Esophagus (tissue), 2 donors: ENCODE measurements around the gene BCDIN3D. TPM values are rescaled to one million over a fixed set of nuclear protein-coding genes. Genes with fewer than 3 reads are reported as not detected.
"Not testable (repeated sequence)": the region's sequence is repeated elsewhere in the genome, so short reads cannot be mapped to it uniquely, and the experiment has no call there.

Experiments used
- H3K27ac ChIP-seq, 2 donors: one replicate each; pipeline ENCODE4 v1.5.1; 2013; ENCODE audit warnings: low read depth in 2 of 2, mild to moderate bottlenecking in 2 of 2, inconsistent platforms in 1 of 2, low read length in 1 of 2, moderate library complexity in 1 of 2
- H3K27me3 ChIP-seq, 2 donors: one replicate each; pipeline ENCODE4 v1.6.1; 2013; ENCODE audit warnings: low read length in 2 of 2, control low read depth in 1 of 2, mild to moderate bottlenecking in 1 of 2; ENCODE audit not compliant: insufficient read depth in 2 of 2, control insufficient read depth in 1 of 2
- H3K36me3 ChIP-seq, 2 donors: one replicate each; pipeline ENCODE4 v1.6.1; 2013; ENCODE audit warnings: low read length in 1 of 2; ENCODE audit not compliant: control insufficient read depth in 2 of 2, insufficient read depth in 2 of 2
- H3K4me1 ChIP-seq, 2 donors: one replicate each; pipeline ENCODE4 v1.6.1; 2013; ENCODE audit warnings: low read length in 1 of 2; ENCODE audit not compliant: control insufficient read depth in 2 of 2, insufficient read depth in 2 of 2
- H3K4me3 ChIP-seq, 2 donors: one replicate each; pipeline ENCODE4 v1.5.1; 2013; ENCODE audit warnings: low read length in 2 of 2, mild to moderate bottlenecking in 2 of 2, low read depth in 1 of 2, moderate library complexity in 1 of 2
- H3K9me3 ChIP-seq, 2 donors: one replicate each; pipeline ENCODE4 v1.6.1; 2013; ENCODE audit warnings: mild to moderate bottlenecking in 2 of 2, low read depth in 1 of 2, low read length in 1 of 2, moderate library complexity in 1 of 2; ENCODE audit not compliant: control insufficient read depth in 2 of 2, insufficient read depth in 1 of 2
- WGBS, 2 donors: extraction: QIAGEN DNeasy Blood & Tissue Kit; methylation state at CpG; one replicate each; pipeline ENCODE4 v1.1.7; 2013; 5-methylcytosine and 5-hydroxymethylcytosine counted together
- polyA plus RNA-seq, 2 donors: library from polyadenylated mRNA; stranded (reverse); fragments of 200-250 nt; gene quantifications; one replicate each; pipeline ENCODE4 v1.2.3, GENCODE V29; 2013
- donor health status: healthy with polysubstance abuse.
- donor health status: Bipolar disorder and iron deficiency.

The BCDIN3D gene
- polyA plus RNA-seq, 2 donors, result 2.3 to 2.6 TPM

DNA sequence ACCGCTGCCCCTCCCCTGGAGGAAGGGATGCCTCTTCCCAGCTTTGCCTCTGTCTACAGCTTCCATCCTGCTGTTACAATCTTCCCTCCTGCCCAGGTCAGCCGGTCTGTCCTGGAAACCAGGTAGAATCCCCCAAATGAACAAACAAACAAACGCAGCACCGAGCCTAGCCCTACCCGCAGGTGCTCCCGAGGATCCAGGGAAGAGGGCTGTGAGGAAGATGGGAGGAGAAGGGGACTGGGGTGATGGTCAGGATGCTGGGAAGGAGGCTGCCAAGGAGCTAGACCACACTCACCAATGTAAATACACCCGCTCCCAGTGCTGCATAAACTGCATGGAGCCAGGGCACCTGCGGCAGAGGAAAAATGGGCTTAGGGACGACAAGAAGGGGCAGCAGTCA, 44.2 kb upstream of the BCDIN3D start:
- Histone ChIP-seq H3K9me3 (no peaks in the 10 kb centered on the region), H3K27me3 (no peaks in the 10 kb centered on the region), H3K27ac (no peak overlapping the region), H3K36me3 (no peaks in the 10 kb centered on the region), H3K4me1 (peaks cover 7 to 13% of the 10 kb centered on the region in 2 donors), H3K4me3 (no peak overlapping the region)
- 80 to 82% methylated on average over 9 of the region's 9 CpGs for WGBS, 2 donors

GRCh38 chr12:49885663-49886461, 43.0 kb upstream of the BCDIN3D start:
- no peaks in the 10 kb centered on the region for H3K27me3 ChIP-seq
- 63 to 77% methylated on average over 16 of the region's 16 CpGs for WGBS, 2 donors

DNA sequence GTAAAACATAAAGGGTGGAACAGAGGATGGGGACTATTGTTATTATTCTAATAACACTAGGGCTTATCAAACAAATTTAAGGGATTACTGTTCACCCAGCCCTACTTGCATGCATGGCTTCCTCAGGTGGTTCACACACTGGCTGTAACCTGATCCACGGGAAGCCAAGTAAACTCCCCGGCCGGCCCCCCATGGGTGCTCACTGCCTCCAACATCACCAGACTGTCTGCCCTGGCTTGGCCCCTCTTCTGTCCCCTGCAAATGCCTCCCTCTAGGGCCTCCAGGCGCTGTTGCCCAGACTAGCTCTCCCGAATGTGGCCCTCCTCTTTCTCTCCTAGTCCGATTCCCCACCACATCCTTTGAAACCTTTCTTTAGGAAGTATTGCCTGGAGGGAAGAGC, 42.2 kb upstream of the BCDIN3D start:
- Histone ChIP-seq H3K36me3 (no peaks in the 10 kb centered on the region), H3K4me1 (peaks cover 7 to 13% of the 10 kb centered on the region in 2 donors), H3K27me3 (no peaks in the 10 kb centered on the region), H3K27ac (no peak overlapping the region), H3K4me3 (no peak overlapping the region), H3K9me3 (no peaks in the 10 kb centered on the region)
- 58 to 66% methylated on average over 6 of the region's 6 CpGs for WGBS, 2 donors

More at GRCh38 chr12:49885663-49886461, 43.0 kb upstream of the BCDIN3D start:
- Histone ChIP-seq H3K9me3 (no peaks in the 10 kb centered on the region), H3K4me3 (no peak overlapping the region), H3K27ac (no peak overlapping the region), H3K36me3 (no peaks in the 10 kb centered on the region), H3K4me1 (peaks cover 7 to 13% of the 10 kb centered on the region in 2 donors)

GRCh38 chr12:49882851-49883464, 40.1 kb upstream of the BCDIN3D start:
- WGBS, 2 donors, result 76 to 85% methylated on average over 9 of the region's 9 CpGs
- Histone ChIP-seq H3K9me3 (peaks cover 0 to 3% of the 10 kb centered on the region in 2 donors), H3K27me3 (no peaks in the 10 kb centered on the region), H3K36me3 (no peaks in the 10 kb centered on the region), H3K4me3 (no peak overlapping the region), H3K27ac (no peak overlapping the region), H3K4me1 (peaks cover 3 to 5% of the 10 kb centered on the region in 2 donors)

DNA sequence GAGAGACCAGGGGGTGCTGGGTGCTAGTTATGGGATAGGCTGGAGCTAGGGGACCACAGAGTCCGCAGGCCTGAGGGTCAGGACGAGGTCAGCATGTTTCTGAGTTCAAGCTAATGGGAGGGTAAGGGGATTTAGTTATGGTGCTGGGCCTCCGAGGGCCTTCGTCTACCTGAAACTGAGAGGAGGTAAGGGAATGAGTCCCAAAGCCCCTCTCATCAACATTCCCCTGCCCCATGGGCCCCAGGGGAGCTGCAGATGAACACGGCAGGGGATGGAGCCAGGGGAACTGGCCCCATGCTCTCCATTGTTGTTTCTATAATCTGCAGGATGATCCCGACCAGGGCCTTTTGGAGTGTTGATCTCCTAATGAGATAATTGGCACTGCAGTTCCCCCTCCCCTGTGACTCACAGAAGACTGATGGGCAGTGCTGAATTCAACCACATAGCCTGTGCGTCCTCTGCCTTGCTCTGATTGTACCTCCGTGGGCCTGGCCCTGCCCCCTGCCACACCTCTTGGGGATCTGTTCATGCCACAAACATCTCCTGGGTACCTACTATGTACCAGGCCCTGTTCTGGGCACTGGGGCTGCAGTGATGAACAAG, 39.4 kb upstream of the BCDIN3D start:
- H3K27me3 ChIP-seq, result no peaks in the 10 kb centered on the region
- no peaks in the 10 kb centered on the region for H3K36me3 ChIP-seq
- H3K9me3 ChIP-seq, result peaks cover 0 to 3% of the 10 kb centered on the region in 2 donors
- WGBS, 2 donors, result 78 to 80% methylated on average over 8 of the region's 8 CpGs
- no peak overlapping the region for H3K4me3 ChIP-seq
- H3K27ac ChIP-seq, result no peak overlapping the region
- H3K4me1 ChIP-seq, result peaks cover 0 to under 1% of the 10 kb centered on the region in 2 donors

GRCh38 chr12:49881415-49882247, 38.7 kb upstream of the BCDIN3D start:
- no peaks in the 10 kb centered on the region for H3K4me1 ChIP-seq
- no peaks in the 10 kb centered on the region for H3K36me3 ChIP-seq
- peaks cover 0 to 3% of the 10 kb centered on the region in 2 donors for H3K9me3 ChIP-seq
- H3K27me3 ChIP-seq, result no peaks in the 10 kb centered on the region
- 82 to 84% methylated on average over 14 to 16 of the region's 16 CpGs for WGBS, 2 donors
- H3K4me3 ChIP-seq, result no peak overlapping the region
- H3K27ac ChIP-seq, result no peak overlapping the region

GRCh38 chr12:49880756-49881414, 38.0 kb upstream of the BCDIN3D start:
- Histone ChIP-seq H3K27ac (no peak overlapping the region), H3K4me3 (no peak overlapping the region), H3K9me3 (peaks cover 0 to 3% of the 10 kb centered on the region in 2 donors), H3K27me3 (no peaks in the 10 kb centered on the region), H3K4me1 (no peaks in the 10 kb centered on the region), H3K36me3 (no peaks in the 10 kb centered on the region)
- WGBS, 2 donors, result 78 to 79% methylated on average over 5 of the region's 5 CpGs

GRCh38 chr12:49879065-49879464, 36.2 kb upstream of the BCDIN3D start:
- not testable (repeated sequence) for H3K9me3 ChIP-seq, H3K4me3 ChIP-seq, H3K27me3 ChIP-seq, H3K4me1 ChIP-seq, H3K27ac ChIP-seq, H3K36me3 ChIP-seq
- 86 to 91% methylated on average over 2 of the region's 2 CpGs for WGBS, 2 donors

DNA sequence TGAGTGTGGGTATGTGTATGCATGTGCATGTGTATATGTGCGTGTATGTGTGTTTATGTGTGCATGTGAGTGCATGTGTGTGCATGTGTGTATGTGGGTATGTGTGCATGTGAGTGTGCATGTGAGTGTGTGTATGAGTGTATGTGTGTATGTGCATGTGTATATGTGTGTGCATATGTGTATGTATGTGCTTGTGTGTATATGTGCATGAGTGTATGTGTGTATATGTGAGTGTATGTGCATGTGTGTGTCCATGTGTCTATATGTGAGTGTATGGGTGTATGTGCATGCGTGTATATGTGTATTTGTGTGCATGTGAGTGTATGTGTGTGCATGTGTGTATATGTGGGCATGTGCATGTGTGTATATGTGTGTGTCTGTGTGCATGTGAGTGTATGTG, 35.1 kb upstream of the BCDIN3D start:
- Histone ChIP-seq H3K27me3 (peaks cover 0 to 3% of the 10 kb centered on the region in 2 donors), H3K4me1 (peaks cover 0 to 1% of the 10 kb centered on the region in 2 donors), H3K4me3 (no peak overlapping the region), H3K9me3 (peaks cover 0 to 3% of the 10 kb centered on the region in 2 donors), H3K27ac (no peak overlapping the region), H3K36me3 (no peaks in the 10 kb centered on the region)
- 71 to 83% methylated on average over 2 of the region's 2 CpGs for WGBS, 2 donors
